K562 (cell line): ENCODE measurements around the gene CARD11. TPM values are rescaled to one million over a fixed set of nuclear protein-coding genes. Genes with fewer than 3 reads are reported as not detected.

ENCODE experiments used
- CBX2 ChIP-seq: fragments of 200-600 bp; sonication (generic); IDR thresholded peaks from one replicate; pipeline ENCODE4 v1.6.1; 2012; ENCODE audit warnings: mild to moderate bottlenecking, low read length, inconsistent platforms; ENCODE audit not compliant: insufficient read depth, poor library complexity, severe bottlenecking
- CCNT2 ChIP-seq: IDR thresholded peaks from 2 replicates; pipeline ENCODE4 v1.6.1; 2011; ENCODE audit warnings: borderline replicate concordance, low read depth, mild to moderate bottlenecking, moderate library complexity, mixed read lengths, low read length; ENCODE audit not compliant: insufficient read length; ENCODE audit errors: extremely low read depth
- CHD4 ChIP-seq: fragments of 200-600 bp; sonication (generic); IDR thresholded peaks from 3 replicates; pipeline ENCODE4 v1.6.1; 2012; ENCODE audit warnings: low read depth, mild to moderate bottlenecking, mixed read lengths, low read length, inconsistent platforms; ENCODE audit not compliant: insufficient read depth, insufficient replicate concordance, poor library complexity, severe bottlenecking
- EGR1 ChIP-seq: fragments of 450-650 bp; conservative IDR thresholded peaks from 2 replicates; pipeline ENCODE4 v1.6.1; 2017; ENCODE audit warnings: mild to moderate bottlenecking
- GTF2F1 ChIP-seq: IDR thresholded peaks from 2 replicates; pipeline ENCODE4 v1.6.1; 2011; ENCODE audit warnings: low read depth, low read length, improper control_type of control experiment
- MAZ ChIP-seq, 2 experiments: fragments of 450-650 bp in 1 of 2; sonication (generic) in 1 of 2; formaldehyde crosslinking; IDR thresholded peaks in 1 of 2; conservative IDR thresholded peaks in 1 of 2; 2 replicates each; pipeline versions ENCODE4 v1.4.0 to v1.5.0; 2020; ENCODE audit warnings: mild to moderate bottlenecking in 1 of 2, missing genetic modification reagents in 1 of 2
- PCBP1 ChIP-seq: fragments of 200-400 bp; formaldehyde crosslinking; IDR thresholded peaks from 2 replicates; pipeline ENCODE4 v1.6.1; 2018; ENCODE audit warnings: mild to moderate bottlenecking, low read depth, low read length; ENCODE audit not compliant: poor library complexity, severe bottlenecking
- RBFOX2 ChIP-seq: fragments of 200-400 bp; formaldehyde crosslinking; IDR thresholded peaks from 2 replicates; pipeline ENCODE4 v1.6.1; 2017; ENCODE audit warnings: low read depth, mild to moderate bottlenecking, low read length, moderate library complexity
- TOE1 ChIP-seq, 2 experiments: fragments of 450-650 bp in 1 of 2; sonication (generic) in 1 of 2; formaldehyde crosslinking in 1 of 2; IDR thresholded peaks; 2 replicates each; pipeline versions ENCODE4 v1.7.1 to v1.8.0; 2016 to 2022; ENCODE audit warnings: borderline replicate concordance in 2 of 2, mild to moderate bottlenecking in 2 of 2, antibody characterized with exemption in 1 of 2, inconsistent platforms in 1 of 2, low read depth in 1 of 2, missing genetic modification reagents in 1 of 2, moderate library complexity in 1 of 2
- ZNF79 ChIP-seq: fragments of 250-450 bp; sonication (Bioruptor Pico); IDR thresholded peaks from 2 replicates; pipeline ENCODE4 v1.4.0; 2020; ENCODE audit warnings: low read depth, mild to moderate bottlenecking, moderate library complexity
- polyA plus RNA-seq, 8 experiments: library from polyadenylated mRNA; depleted of rRNA in 4 of 8; stranded (reverse) in 5 of 8; unstranded in 3 of 8; fragments of >200 nt; fragmentation: Nextera tagmentation in 2 of 8; fragmentation: Illumina TruSeq in 1 of 8; extraction: Ambion mirVana in 2 of 8; extraction: Trizol in 1 of 8; gene quantifications; 2 replicates each; pipeline versions ENCODE4 v1.2.1 to v1.2.3, GENCODE V29; 2011 to 2014; ENCODE audit warnings: inconsistent platforms in 1 of 8, missing spikeins in 1 of 8
- total RNA-seq, 7 experiments: library from RNA; depleted of rRNA in 6 of 7; stranded (reverse); fragments of >200 nt in 6 of 7; fragmentation: Illumina TruSeq in 2 of 7; extraction: Trizol in 2 of 7; gene quantifications; 2 replicates each; pipeline versions ENCODE4 v1.2.1 to v1.2.3, GENCODE V29; 2011 to 2021; ENCODE audit warnings: low replicate concordance in 1 of 7
- TF ChIP-seq, protein P1 (sequence below), 2 experiments: fragments of 150-350 bp in 1 of 2; IDR thresholded peaks; 2 replicates each; pipeline ENCODE4 v1.6.1; 2012 to 2016; ENCODE audit warnings: low read depth in 2 of 2, low read length in 2 of 2, mild to moderate bottlenecking in 1 of 2, moderate library complexity in 1 of 2
- TF ChIP-seq, protein P2 (sequence below): IDR thresholded peaks from 2 replicates; pipeline ENCODE4 v1.6.1; 2016; ENCODE audit warnings: missing genetic modification characterization, missing compliant biosample characterization
- TF ChIP-seq, protein P3 (sequence below): fragments of 450-650 bp; formaldehyde crosslinking; IDR thresholded peaks from 2 replicates; pipeline ENCODE4 v1.4.0; 2022; ENCODE audit warnings: mild to moderate bottlenecking, moderate library complexity
- TF ChIP-seq, protein P4 (sequence below): IDR thresholded peaks from 3 replicates; pipeline ENCODE4 v1.6.1; 2011; ENCODE audit warnings: borderline replicate concordance, mild to moderate bottlenecking, moderate library complexity; ENCODE audit not compliant: insufficient read length; ENCODE audit errors: extremely low read depth

Gene CARD11
- total and polyA plus RNA-seq, 9 of the 15 experiments (the other 6 are each of a cell fraction or from before 2014, with no cell fraction given), result 0.07 to 12.8 (median 5.7) TPM

DNA sequence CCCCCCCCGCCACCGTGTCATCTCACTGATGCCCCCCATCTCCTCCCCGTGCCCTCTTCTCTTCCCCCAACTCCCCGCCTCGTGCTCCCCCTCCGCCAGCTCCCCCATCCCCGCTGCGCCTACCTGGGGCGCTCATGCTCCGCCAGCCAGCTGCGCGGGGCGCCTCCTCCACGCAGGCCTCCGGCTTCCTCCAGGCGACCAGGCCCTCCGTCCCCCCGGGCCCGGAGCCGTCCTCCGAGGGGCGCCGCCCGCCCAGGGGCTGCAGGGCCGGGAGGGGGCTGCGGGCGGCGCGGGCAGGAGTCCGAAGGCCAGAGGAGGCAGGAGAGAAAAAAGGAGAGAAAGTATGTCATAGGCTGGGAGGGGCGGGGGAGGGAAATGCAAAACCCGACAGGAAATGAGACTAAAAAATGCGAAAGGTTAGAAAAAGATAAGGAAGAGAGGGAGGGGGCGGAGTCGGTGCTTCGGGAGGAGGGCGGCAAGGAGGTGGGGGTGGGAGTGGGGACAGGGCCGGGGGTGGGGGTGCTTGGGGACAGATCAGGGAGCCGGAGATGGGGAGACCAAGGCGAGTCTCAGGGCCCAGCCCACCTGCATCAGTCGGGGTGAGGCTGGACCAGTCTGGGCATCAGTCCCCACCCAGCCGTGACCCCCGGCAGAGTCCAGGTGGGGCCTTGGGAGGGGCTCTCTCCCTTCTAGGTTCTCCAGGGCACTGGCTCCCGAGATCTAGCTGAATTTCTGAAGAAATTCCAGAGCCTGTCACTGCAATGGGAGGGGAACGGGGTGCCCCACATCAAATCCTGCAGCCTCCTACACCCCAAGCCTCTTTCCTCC lies at the start of gene CARD11 (continued):
- peak; percentile 28 for TF ChIP-seq CCNT2
- TF ChIP-seq GTF2F1, result no peak
- TF ChIP-seq, protein P1, sequence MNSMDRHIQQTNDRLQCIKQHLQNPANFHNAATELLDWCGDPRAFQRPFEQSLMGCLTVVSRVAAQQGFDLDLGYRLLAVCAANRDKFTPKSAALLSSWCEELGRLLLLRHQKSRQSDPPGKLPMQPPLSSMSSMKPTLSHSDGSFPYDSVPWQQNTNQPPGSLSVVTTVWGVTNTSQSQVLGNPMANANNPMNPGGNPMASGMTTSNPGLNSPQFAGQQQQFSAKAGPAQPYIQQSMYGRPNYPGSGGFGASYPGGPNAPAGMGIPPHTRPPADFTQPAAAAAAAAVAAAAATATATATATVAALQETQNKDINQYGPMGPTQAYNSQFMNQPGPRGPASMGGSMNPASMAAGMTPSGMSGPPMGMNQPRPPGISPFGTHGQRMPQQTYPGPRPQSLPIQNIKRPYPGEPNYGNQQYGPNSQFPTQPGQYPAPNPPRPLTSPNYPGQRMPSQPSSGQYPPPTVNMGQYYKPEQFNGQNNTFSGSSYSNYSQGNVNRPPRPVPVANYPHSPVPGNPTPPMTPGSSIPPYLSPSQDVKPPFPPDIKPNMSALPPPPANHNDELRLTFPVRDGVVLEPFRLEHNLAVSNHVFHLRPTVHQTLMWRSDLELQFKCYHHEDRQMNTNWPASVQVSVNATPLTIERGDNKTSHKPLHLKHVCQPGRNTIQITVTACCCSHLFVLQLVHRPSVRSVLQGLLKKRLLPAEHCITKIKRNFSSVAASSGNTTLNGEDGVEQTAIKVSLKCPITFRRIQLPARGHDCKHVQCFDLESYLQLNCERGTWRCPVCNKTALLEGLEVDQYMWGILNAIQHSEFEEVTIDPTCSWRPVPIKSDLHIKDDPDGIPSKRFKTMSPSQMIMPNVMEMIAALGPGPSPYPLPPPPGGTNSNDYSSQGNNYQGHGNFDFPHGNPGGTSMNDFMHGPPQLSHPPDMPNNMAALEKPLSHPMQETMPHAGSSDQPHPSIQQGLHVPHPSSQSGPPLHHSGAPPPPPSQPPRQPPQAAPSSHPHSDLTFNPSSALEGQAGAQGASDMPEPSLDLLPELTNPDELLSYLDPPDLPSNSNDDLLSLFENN (IDR thresholded peaks at IDR 0.05; ENCODE audit: low read depth in 2 of 2, low read length in 2 of 2), result no peak
- no peak for TF ChIP-seq ZNF79 (CRISPR knock-in tag)
- TF ChIP-seq EGR1, result peak; percentile 62
- TF ChIP-seq, protein P2, sequence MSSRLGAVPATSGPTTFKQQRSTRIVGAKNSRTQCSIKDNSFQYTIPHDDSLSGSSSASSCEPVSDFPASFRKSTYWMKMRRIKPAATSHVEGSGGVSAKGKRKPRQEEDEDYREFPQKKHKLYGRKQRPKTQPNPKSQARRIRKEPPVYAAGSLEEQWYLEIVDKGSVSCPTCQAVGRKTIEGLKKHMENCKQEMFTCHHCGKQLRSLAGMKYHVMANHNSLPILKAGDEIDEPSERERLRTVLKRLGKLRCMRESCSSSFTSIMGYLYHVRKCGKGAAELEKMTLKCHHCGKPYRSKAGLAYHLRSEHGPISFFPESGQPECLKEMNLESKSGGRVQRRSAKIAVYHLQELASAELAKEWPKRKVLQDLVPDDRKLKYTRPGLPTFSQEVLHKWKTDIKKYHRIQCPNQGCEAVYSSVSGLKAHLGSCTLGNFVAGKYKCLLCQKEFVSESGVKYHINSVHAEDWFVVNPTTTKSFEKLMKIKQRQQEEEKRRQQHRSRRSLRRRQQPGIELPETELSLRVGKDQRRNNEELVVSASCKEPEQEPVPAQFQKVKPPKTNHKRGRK (tag), result 0 out of 2 replicates have a peak, but pooled peaks have one; percentile 13
- TF ChIP-seq RBFOX2, result peak; percentile 48; the same call in 1 of the 2 replicates
- no peak for TF ChIP-seq CBX2
- TF ChIP-seq, protein P3, sequence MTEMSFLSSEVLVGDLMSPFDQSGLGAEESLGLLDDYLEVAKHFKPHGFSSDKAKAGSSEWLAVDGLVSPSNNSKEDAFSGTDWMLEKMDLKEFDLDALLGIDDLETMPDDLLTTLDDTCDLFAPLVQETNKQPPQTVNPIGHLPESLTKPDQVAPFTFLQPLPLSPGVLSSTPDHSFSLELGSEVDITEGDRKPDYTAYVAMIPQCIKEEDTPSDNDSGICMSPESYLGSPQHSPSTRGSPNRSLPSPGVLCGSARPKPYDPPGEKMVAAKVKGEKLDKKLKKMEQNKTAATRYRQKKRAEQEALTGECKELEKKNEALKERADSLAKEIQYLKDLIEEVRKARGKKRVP (CRISPR knock-in tag), result no peak
- TF ChIP-seq MAZ (CRISPR knock-in tag; conservative IDR thresholded peaks at IDR 0.05 in 1 of 2, IDR thresholded peaks at IDR 0.05 in 1 of 2), result peak in 1 of 2 experiments; percentile 32; a peak in 2 of 4 replicates
- peak; percentile 74 for TF ChIP-seq CHD4
- TF ChIP-seq, protein P4, sequence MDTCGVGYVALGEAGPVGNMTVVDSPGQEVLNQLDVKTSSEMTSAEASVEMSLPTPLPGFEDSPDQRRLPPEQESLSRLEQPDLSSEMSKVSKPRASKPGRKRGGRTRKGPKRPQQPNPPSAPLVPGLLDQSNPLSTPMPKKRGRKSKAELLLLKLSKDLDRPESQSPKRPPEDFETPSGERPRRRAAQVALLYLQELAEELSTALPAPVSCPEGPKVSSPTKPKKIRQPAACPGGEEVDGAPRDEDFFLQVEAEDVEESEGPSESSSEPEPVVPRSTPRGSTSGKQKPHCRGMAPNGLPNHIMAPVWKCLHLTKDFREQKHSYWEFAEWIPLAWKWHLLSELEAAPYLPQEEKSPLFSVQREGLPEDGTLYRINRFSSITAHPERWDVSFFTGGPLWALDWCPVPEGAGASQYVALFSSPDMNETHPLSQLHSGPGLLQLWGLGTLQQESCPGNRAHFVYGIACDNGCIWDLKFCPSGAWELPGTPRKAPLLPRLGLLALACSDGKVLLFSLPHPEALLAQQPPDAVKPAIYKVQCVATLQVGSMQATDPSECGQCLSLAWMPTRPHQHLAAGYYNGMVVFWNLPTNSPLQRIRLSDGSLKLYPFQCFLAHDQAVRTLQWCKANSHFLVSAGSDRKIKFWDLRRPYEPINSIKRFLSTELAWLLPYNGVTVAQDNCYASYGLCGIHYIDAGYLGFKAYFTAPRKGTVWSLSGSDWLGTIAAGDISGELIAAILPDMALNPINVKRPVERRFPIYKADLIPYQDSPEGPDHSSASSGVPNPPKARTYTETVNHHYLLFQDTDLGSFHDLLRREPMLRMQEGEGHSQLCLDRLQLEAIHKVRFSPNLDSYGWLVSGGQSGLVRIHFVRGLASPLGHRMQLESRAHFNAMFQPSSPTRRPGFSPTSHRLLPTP, result peak; percentile 74
- TF ChIP-seq PCBP1, result peak; percentile 79
- no peak for TF ChIP-seq TOE1 (IDR thresholded peaks at IDR 0.05; ENCODE audit: borderline replicate concordance)
- TF ChIP-seq TOE1 (CRISPR knock-in tag; IDR thresholded peaks at IDR 0.05; ENCODE audit: borderline replicate concordance, low read depth), result no peak
